Activated T-cell treated with anti-CD3 and anti-CD28 coated beads for 24 hours (primary cell): ENCODE measurements around the gene PSMD14.

Experiments
- DNase-seq: peaks from one replicate; pipeline ENCODE4 v3.0.0-alpha.2; 2020; ENCODE audit warnings: low read depth

PSMD14 gene

DNA sequence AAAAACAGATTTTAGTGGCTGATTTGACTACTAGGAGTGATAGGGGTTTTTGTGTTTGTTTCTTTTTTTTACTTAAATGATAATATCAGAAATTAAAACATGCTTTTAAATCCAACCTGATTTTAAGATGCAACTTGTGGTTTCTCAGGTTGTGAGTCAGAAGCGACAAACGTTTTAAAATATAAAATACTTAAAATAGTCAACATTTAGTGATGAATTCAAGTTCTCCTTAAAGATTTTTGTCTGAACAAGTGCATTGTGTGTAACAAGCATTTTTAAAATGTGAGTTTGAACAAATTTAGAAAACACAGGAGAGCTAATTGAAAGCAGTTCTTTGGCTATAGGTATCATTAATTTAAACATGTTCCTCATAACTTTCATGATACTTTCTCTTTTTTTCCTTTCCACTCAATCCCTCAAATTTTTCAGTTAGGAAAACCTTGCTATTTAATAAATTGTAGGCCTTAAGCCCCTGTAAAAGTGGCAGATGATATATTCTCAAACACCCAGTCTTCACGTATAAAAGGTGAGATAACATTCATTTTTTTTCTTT is 111.5 kb downstream of the PSMD14 start:
- no peak for DNase-seq

DNA sequence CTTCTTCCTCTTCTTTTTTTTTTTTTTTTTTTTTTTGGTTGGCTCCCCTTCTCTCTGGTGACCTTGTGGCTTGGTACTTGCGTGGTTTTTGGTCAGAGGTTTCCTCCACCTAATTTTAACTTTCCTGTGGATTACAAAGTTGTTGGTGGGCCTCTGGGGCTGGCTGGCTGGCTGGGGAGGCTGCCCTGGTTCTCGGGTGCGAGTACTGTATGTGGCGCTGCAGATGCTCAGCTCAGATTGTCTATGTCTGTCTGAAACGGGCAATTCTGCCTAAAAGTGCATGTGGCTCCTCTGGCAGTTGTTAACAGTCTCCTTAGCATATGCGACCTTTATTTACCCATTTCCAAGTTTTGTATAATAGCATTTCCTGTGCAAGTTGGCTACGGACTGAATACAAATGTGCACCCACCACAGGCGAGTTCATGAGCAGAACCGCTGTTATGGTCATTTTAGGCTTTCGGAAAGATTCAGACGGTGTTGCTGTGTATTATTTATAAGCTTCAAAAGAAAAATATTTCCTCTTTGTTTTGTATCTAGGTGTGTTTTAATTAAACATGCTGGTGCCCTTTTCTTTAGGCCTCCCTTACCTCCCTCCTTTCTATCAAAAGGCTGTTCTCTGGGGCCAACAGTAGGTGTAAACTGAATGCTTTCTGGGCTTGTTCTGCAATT is 112.3 kb downstream of the PSMD14 start:
- no peak for DNase-seq

DNA sequence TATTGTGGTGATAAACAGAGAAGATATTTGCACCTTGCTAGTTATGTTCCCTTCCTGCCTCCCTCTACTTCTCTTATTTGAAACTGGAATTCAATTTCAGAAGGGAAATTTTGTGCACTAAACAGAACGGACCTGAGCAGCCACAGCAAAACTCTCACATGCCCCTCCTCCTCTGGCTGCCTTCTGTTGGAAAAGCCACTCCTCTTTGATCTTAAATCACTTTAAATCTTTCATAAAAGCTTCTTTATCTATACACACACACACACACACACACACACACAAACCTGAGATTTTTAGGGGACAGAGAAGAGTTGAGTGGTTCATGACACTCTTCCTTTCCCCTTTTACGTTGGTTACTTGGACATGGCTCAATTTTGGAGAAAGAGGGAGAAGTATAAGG is 113.5 kb downstream of the PSMD14 start:
- no peak for DNase-seq

DNA sequence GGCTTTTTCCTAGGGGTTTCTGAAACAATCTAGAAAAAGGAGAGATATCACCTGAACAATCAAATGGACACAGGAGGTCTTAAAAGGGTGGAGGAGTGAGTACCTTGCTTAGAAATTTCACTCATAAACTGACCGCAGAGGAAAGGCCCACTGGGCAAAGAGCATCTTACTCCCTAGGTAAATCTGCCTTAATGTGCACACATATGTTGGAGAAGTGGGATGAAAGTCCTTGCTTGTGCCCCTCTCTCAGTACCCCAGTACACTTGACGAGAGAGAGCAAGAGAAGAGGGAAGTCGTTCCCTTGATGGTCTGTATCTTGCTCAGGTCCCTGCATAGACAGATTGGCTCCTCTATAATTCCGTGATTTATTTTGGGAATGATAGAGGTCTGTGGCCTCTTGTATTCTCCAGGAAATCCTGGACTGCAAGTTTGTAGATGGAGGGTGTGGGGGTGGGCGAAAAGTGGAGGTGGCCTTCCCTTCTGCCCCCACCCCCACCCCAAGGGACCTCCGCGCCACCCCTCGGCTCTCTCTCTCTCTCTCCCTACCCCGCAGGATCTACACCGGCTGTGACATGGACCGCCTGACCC is 114.7 kb downstream of the PSMD14 start:
- no peak for DNase-seq

DNA sequence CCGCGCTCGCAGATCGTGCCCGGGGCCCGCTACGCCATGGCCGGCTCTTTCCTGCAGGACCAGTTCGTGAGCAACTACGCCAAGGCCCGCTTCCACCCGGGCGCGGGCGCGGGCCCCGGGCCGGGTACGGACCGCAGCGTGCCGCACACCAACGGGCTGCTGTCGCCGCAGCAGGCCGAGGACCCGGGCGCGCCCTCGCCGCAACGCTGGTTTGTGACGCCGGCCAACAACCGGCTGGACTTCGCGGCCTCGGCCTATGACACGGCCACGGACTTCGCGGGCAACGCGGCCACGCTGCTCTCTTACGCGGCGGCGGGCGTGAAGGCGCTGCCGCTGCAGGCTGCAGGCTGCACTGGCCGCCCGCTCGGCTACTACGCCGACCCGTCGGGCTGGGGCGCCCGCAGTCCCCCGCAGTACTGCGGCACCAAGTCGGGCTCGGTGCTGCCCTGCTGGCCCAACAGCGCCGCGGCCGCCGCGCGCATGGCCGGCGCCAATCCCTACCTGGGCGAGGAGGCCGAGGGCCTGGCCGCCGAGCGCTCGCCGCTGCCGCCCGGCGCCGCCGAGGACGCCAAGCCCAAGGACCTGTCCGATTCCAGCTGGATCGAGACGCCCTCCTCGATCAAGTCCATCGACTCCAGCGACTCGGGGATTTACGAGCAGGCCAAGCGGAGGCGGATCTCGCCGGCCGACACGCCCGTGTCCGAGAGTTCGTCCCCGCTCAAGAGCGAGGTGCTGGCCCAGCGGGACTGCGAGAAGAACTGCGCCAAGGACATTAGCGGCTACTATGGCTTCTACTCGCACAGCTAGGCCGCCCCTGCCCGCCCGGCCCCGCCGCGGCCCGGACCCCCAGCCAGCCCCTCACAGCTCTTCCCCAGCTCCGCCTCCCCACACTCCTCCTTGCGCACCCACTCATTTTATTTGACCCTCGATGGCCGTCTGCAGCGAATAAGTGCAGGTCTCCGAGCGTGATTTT is 115.5 kb downstream of the PSMD14 start:
- no peak for DNase-seq

DNA sequence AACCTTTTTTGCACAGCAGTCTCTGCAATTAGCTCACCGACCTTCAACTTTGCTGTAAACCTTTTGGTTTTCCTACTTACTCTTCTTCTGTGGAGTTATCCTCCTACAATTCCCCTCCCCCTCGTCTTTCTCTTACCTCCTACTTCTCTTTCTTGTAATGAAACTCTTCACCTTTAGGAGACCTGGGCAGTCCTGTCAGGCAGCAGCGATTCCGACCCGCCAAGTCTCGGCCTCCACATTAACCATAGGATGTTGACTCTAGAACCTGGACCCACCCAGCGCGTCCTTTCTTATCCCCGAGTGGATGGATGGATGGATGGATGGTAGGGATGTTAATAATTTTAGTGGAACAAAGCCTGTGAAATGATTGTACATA is 116.2 kb downstream of the PSMD14 start:
- no peak for DNase-seq

DNA sequence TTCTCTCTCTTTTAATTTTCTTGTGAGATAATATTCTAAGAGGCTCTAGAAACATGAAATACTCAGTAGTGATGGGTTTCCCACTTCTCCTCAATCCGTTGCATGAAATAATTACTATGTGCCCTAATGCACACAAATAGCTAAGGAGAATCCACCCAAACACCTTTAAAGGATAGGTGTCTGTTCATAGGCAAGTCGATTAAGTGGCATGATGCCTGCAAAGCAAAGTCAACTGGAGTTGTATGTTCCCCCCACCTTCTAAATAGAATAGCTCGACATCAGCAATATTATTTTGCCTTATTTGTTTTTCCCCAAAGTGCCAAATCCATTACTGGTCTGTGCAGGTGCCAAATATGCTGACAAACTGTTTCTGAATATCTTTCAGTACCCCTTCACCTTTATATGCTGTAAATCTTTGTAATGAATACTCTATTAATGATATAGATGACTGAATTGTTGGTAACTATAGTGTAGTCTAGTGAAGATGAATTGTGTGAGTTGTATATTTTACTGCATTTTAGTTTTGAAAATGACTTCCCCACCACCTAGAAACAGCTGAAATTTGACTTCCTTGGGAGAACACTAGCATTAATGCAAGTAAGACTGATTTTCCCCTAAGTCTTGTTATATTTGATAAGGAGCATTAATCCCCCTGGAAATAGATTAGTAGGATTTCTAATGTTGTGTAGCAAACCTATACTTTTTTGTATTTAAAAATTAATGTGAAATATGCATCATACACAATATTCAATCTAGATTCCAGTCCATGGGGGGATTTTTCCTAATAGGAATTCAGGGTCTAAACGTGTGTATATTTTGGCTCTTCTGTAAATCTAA is 116.9 kb downstream of the PSMD14 start:
- DNase-seq, result no peak

DNA sequence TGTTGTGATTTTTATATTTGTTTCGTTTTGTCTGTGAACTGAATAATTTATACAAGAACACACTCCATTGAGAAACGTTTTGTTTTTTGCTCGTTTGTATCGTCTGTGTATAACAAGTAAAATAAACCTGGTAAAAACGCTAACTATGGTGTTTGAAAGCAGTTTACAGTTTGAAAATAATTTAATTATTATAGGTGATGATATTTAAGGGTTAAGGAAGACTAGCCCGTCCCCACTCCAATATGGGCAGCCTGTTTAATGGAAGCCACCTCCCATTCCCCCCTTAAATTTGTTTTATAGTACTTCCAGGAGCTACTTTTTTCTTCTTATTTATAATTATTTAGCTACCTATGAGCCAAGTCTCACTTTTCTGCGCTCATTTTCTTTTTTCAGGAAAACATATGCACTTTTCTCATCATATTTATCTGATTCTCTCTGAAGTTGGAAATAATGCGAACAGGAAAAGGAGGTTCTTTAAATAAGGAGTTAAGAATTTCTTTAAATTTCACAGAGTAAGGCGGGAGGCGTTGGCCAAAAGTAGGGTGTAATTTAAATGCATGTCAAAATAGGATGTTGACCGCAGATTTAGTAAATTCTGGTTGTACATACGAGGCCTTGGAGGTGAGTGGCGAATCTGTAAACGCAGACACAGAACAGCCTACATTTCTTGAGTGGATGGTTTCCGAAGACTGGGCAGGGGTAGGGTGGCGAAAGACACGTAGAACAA is 117.7 kb downstream of the PSMD14 start:
- no peak for DNase-seq

DNA sequence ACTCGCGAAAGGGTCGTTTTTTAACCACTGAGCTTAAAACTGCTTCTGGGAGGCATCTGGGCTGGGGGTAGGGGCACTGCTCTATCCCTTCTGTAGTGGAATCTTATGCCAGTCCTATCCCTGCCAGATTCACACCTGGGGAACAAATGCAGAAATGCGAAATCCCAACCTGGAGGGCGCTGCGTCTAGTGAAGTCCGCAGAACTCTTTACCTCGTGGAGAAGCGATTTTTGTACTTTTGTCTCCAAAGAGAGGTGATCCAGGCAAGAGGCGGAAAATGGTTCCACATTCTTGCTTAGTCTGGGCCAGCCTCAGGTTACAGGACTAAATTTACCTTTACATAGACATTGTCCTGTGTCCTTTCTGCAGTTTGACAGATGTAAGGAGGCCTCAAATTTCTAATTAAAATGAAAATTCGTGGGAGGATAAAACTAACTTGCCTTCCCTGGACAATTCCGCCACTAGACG is 118.3 kb downstream of the PSMD14 start:
- no peak for DNase-seq

DNA sequence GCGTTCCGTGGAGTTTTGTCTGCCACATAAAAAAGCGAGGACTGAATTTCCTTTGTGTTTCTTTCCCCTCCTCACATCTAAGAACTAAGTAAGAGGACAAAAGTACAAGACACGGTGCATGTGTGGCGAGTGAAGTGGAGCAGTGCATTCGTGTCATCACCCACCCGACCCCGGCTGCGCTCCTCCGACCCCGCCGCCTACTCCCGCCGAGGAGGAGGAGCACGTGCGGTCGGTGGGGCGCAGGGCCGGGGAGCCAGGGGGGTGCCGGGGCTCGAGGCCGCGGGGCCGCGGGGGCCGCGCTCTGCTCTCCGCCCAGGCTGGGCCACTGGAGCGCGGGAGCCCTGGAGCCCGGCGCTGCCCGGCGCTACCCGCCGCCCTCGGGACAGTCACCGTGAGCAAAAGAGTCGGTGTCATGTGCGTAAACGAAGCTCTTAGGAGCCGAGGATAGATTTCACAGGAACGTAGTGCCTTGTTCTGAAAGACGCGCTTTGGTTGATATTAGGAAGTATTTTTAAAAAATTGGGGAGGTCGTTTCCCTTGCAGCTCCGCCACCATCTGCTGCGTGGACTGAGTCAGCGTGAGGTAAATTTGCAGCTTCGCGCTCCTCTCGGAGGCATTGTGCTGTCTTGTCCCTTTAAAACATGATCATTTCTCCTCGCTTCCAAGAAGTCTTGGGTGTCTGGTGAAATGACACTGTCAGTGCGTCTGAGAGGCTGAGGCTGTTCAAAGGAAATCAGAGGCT is 118.9 kb downstream of the PSMD14 start:
- DNase-seq, result no peak

DNA sequence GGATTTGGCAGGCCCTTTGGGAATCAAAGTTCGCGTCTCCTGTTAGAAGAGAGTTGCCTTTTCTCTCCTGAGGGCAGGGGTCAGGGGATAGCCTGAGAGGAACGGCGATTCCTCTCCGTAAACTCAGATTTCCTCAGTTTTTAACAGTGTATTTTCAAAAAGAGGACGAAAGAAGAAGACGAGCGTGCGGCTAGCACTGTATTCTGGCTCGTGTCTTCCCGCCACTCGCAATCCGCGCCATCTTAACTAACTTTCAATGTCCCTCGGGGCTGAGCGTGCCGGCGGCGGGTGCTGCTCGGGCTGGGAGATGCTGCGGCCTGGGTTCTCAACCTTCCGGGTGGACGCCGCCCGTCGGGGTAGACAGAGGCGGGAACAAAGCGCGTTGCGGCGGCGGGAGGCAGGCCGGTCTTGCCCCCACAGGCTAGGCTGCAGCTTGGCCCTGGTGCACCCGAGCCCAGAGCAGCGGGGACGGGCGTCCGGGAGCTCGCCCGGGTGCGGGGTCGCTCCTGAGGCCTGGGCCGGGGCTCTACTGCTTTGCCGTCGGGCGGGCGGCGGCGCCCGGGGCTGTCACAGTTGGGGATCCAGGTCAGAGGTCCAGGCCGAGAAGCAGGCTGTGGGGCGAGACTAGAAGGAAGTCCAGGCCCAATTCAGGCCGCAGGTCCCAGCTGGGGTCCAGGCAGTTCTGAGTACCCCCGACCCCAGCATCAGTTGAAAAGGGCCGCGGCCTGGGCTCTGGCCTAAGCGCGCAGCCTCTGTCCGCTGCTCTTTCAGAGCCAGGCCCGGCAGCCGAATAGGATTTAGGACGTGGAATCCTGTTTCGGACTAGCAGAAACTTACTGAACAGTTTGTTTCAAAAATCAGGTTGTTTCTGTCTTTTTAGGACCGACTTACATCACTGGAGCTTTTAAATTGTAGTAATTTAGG is 119.7 kb downstream of the PSMD14 start:
- DNase-seq, result no peak

DNA sequence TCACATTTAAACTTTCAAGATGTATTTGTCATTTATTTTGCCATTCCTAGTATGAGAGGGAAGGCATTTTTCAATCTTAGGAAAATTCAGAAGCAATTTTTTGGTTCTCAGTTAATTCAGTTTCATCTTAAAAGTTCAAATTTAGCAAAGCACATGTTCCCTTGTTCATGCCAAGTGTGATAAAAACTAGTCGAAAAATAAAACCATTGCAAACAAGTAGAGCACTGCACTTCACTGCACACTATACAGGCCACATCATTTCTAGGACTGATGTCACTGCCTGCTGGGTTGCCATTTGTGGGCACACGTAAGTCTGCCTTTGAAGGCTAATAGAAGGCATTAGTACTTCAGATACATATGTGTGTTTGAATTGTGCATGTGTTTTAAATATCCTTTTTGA is 122.2 kb downstream of the PSMD14 start:
- DNase-seq, result no peak

DNA sequence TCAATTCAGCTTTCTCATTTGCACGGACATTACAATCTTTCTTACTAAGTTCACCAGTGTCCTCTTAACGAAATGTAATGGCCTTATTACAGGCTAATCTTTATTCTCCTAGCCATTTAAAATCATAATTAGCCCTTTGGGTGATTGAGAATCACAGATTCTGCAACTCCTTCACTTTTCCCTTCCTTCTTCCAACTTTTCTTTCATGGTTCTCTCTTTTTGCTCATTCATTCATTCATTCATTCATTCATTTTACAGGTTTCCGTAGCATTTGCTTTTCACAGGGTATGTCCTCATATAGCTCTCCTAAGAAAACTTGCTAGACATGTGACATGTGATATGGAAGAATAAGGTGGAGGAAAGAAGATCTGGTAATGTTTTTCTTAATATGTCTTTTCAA is 123.9 kb downstream of the PSMD14 start:
- no peak for DNase-seq

DNA sequence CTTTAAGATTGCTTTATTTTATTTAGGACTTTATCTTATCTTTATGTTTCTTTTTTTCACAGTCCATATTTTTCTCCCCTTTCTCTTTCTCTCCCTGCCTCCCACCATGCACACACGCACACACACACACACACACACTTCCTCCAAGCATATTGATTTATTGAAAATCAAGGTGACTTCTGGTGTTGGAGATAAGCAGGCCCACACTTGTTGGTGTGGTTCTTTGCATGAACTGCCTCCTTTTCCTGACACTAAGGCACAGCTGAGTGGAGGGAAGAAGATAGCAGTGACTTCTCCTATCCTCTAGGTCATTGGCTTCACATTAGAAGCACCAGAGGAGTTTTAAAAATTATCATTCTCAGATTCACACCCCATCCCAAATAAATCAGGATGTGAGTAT is 125.9 kb downstream of the PSMD14 start:
- DNase-seq, result no peak

DNA sequence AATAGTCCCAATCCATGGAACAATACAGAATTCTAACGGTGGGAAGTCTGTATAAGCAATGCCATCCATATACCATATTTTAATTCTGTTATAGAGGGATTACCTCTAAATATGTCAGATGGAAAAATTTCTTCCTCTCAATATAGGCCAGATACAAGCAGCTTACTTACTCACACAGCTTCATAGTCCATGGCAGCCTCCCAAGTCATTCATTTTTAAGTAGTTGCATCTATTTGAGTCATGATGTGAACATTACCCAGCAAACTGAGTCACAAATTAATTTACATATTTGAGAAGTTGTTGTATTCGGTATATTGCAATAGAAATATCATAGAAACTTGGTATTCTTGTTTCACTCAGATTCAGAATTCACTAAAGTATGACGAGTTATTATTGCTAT is 128.2 kb downstream of the PSMD14 start:
- DNase-seq, result no peak

DNA sequence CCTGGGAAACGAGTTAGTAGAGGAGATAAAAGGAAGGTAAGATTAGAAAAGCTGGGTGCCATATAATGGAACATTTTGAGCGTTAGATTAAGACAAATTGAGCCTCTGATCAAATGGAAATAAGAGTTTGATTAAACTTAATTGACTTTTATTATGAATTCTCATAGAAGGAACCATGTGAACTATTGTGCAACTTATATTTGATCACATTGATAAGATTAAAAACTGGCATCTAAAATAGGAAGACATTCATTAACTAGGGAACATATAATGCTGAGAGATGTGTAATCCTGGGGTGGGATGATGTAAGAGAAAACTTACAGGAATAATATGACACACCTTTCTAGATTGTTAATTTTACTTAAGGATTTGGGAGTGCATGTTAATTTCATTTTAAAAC is 130.4 kb downstream of the PSMD14 start:
- no peak for DNase-seq

DNA sequence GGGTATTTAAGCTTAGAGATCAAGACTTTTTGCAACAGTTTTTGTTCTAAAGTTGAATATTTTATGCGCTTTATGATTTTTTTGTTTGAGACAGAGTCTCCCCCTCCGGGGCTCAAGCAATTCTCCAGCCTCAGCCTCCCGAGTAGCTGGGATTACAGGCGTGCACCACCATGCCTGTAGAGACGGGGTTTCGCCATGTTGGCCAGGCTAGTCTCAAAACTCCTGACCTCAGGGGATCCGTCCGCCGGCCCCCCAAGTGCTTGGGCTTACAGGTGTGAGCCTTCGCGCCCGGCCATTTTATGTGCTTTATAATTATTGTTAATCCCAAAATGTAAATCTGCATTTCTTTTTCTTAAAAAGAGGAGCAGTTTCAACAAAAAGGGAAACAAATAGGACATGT is 136.9 kb downstream of the PSMD14 start:
- no peak for DNase-seq

DNA sequence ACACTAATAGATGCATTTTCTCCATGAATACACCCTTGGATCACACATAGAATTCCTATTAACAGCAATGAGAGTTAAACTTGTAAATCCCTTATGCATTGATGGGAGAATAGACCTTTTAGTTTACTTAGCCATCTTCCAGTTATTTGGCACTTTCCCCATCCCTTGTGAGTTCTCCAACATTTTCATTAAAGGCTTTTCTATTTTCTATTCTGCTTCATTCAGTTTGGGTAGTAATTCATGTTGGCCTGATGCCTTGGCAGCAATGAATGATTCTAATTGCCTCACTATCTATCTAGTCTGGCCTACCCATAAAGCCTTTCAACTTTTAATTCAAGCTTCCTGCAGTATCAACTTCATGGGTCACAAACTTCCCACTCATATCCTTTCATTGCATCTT is 140.2 kb downstream of the PSMD14 start:
- DNase-seq, result no peak
